Subcutaneous adipose tissue (tissue), 4 donors: ENCODE measurements around the gene ZNF865. TPM values are rescaled to one million over a fixed set of nuclear protein-coding genes. Genes with fewer than 3 reads are reported as not detected.

Experiments
- total RNA-seq, 4 donors: library from RNA; depleted of rRNA; stranded (reverse); fragments of >200 nt; gene quantifications; one replicate each; pipeline ENCODE4 v1.1.0, GENCODE V29; 2016
- TF ChIP-seq, protein P1 (sequence below): fragments of 450-650 bp; IDR thresholded peaks from one replicate; pipeline ENCODE4 v1.5.1; 2016; ENCODE audit warnings: low read depth, mild to moderate bottlenecking, control low read depth, antibody characterized with exemption, moderate library complexity

ZNF865 gene
- total RNA-seq, 4 donors from 2014 or later = 1.8 to 8.9 (median 3.6) TPM

DNA sequence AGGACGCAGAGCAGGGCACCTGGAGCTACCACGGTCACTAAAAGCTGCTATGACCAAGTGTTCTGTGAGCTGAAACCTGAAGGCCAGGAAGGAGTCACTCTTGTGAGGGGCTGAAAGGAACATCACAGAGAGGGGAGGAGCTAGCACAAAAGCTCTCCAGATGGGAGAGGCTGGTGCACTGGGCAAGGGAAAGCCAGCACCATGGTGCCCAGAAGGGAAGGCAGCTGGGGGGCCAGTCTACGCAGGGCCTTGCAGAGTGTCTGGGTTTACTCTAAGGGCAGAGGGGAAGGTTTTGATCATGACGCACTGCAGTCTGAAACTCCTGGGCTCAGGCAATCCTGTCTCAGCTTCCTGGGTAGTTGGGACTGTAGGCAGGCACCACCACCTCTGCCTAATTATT lies 31.3 kb downstream of the ZNF865 start:
- TF ChIP-seq, protein P1, sequence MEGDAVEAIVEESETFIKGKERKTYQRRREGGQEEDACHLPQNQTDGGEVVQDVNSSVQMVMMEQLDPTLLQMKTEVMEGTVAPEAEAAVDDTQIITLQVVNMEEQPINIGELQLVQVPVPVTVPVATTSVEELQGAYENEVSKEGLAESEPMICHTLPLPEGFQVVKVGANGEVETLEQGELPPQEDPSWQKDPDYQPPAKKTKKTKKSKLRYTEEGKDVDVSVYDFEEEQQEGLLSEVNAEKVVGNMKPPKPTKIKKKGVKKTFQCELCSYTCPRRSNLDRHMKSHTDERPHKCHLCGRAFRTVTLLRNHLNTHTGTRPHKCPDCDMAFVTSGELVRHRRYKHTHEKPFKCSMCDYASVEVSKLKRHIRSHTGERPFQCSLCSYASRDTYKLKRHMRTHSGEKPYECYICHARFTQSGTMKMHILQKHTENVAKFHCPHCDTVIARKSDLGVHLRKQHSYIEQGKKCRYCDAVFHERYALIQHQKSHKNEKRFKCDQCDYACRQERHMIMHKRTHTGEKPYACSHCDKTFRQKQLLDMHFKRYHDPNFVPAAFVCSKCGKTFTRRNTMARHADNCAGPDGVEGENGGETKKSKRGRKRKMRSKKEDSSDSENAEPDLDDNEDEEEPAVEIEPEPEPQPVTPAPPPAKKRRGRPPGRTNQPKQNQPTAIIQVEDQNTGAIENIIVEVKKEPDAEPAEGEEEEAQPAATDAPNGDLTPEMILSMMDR = no peak

DNA sequence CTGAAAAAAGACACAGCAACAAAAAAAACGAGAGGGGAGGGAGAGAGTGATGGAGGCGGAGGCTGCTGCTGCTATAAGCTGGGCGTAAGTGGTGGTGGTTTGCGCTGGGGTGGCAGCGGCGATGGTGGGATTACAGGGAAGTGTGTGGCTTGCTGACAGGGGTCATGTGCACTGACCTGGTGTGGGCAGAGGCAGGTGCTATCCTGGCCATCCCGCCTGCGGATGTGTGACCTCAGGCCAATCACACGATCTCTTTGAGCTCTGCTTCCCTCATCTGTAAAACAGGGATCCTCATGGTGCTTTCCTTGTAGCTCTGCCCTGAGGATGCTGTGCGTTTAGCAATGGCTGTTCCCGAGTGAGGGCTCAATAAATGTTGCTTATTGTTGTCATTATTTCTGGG lies 32.1 kb downstream of the ZNF865 start:
- TF ChIP-seq, protein P1 = no peak

DNA sequence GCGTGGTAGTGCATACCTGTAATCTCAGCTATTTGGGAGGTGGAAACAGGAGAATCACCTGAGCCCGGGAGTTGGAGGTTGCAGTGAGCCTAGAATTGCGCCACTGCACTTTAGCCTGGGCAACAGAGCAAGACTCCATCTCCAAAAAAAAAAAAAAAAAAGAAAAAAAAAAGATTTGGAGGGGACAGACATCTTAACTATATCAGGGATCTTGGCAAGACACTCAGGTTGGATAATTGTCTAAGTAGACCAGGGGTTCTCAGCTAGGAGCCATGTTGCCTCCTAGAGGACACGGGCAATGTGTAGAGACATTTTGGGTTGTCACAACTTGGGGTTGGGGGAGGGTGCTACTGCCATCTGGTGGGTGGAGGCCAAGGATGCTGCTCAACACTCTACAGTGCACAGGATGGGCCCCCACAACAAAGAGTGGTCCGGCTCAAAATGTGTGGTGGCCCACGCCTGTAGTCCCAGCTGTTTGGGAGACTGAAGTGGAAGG lies 33.5 kb downstream of the ZNF865 start:
- TF ChIP-seq, protein P1 = no peak

DNA sequence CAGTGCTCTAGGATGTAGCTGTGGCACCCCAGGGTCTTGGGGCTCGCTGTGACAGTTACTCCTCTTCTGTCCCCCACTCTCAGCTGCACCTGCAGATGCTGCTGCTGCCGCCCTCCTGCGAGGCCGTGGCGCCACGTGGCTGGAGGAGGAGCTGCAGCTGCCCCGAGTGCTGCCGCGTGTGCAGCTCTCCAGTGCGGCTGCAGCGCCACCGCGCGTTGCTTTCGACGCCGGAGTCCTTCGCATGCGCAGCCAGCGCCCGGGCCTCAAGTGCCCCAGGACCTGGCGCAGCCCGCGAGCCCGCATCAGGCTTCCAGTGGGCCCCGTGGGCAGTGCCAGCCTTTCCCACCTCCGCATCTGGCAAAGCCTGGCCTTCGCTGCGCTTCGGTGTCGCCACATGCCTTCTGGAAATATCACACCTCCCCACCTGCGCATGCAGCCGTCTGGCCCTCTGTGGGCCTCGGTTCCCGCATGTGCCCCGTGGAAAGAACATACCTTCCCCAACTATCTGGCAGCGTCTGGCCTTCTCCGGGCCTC lies 34.7 kb downstream of the ZNF865 start:
- TF ChIP-seq, protein P1 = no peak

DNA sequence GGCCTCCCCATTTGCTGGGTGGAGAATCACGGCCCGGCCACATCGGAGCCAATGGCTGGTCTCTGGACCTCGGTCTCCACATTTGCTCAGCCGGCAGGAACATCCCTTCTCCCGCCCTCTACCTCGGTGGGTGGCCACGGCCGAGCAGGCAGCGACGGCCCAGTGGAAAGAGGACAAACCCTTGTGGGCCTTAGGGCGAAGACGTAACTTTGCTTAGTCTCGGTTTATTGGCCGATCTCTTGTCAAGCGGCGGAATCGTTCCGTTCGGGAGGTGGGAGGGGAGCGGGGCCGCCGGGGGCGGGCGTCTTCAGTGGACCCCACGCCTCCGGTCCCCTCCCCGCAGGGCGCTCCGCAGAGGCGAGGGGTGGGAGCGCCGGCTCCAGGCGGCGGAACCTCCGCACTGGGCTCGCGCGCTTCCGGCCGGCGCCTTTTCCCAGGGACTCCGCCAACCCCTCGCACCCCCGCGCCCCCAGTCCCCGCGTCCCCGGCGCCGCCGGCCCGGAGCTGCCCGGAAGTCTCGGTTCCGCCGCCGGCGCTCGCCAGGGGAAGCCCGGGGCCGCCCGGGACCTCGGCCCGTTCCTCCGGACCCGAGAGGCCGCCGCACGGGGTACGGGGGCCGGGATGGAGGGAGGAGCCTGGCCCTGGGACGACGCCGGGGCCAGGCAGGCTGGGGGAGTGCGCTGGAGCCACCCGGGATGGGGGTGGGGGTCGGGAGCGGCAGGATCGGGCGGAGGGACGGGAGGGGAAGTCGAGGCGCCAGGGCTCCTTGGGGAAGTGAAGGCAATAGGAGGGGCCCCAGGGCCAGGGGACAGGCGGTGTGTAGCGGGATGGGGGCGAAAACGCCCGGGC lies 35.4 kb downstream of the ZNF865 start, which contains the start of gene ZNF580:
TSS of gene ZNF580 (plus strand) at position 426 of the 849 bp plus-strand sequence. CDS start 1,507 bp downstream, outside the sequence.
- TF ChIP-seq, protein P1 = no peak

DNA sequence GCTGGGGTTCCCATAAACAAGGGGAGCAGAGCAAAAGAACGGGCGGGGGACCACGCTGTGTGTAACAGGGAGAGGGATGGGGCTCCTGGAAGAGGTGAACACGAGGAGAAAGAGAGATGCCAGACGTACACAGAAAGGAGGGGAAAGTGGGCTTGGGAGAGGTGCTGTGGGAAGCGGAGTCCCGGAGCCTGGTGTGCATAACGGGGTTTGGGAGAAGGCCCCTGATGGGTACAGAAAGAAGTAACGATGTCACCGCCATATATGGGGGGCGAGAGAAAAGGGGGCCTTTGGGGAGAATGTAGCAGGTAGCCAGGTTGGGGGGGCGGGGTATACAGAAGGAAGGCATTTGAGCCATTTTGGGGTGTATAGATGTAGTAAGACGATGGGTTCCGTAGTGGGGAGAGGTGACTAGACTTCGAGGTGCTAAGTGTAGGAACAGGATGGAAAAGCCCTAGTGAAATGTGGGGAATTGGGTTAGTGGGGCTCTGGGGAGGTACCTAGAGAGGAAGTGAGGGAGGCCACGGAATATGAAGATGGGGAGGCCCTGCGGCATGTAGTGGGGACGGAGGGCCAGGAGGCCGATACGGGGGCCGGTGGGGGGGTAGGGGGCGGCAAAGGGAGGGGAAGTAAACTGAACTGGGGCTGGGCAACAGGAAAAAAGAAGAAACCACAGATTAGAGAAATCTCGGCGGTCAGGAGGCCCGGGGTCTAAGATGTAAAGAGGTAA lies 36.1 kb downstream of the ZNF865 start:
- TF ChIP-seq, protein P1 = no peak
